GM19023 (cell line): ENCODE data around the gene GATA6.

ENCODE experiments used
- ATAC-seq: cut with Tn5 transposase; IDR thresholded peaks from one replicate; pipeline ENCODE4 v1.9.1; 2021; ENCODE audit warnings: mild to moderate bottlenecking, moderate library complexity; ENCODE audit not compliant: unreplicated experiment

GATA6 gene

DNA sequence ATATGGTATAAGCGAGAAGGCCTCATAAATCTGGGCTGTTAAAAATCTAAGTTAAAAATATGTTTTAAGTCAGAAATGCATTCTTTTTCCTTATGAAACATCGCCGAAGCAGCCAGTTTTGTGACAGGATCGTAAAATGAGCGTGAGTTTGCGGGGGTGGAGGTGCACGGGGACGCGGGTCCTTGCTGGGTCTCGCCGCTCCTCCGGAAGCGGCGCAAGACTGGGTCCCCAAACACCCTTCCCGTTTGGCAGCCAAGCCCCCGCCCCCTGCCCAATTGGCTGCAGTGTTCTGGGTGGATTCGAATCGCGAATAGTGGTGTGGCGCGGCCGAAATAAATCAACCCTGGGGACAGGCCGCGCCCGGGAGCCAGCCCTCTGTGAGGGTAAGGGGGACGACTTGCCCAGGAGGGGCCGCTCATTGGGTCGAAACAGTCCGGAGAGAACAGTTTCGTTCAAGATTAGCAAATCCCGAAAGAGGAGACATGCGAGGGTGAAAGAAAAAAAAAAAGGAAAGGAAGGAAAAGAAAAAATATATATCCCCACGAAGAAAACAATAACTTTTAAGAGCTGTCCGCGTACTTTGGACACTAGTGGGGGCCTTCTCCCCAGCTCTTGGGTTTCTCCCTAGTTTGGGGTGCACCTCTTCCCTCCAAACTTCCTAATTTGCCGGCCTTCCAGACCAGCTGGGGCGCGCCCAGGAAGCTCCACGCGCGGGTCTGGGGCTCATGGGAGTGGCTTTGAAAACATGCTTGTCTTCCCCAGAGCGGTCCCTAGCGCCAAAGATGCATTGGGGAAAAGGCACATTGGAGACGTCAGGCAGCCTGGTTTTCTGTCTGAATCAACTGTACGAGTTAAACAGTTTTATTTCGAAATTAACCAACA is 3.1 kb upstream of the GATA6 start:
- no peak for ATAC-seq

DNA sequence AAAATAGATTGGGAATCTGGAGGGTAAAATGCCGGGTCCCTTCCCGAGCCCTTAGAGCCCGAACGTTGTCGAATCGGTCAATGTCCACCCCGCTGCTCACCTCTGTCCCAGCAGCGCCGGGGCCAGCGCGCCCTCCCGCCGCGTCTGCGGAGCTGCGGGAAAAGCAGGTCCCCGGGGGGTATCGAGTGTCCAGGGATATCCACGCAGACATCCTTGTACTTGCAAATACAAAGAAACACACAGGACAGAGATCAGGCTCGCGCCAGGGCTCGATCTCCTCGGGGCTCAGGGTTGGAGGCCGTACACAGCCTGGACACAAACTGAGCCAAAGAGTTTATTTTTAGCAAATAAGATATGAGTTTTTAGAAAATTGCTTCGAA is 2.3 kb upstream of the GATA6 start:
- ATAC-seq: no peak

DNA sequence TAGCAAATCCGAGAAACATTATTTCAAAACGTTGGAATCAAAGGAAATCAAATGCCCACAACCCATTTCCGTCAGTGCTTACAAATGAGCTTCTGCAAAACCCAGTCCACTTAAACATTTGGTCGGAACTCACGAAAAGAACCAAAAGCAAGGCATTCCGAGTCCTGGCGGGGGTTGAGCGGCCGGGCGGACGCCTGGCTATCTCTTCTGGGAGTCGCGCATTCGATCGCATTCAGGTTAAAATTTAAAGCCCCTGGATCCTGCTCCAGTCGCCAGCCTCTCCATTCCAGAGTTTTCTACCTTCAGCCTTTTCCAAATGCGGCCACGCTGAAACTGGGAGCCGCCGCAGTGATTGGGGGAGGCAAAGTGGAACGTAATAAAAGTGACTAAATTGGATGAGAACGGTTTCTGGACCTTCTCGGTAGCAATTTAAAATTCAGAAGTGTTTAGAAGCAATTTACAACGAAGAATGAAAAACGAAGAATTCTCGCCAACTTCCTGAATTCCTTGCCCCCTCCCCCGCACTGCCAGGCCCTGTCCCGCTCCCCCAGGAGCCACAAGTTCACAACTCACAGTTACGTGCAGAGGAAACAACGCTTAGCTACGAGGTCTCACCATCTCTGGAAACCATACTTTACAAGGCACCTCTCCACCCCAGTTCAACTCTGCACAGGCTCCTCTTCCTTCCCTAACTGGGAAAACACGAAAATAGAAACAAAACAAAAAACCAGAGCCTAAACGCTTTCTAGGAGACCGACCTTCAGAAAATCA is 1.7 kb upstream of the GATA6 start:
- ATAC-seq: no peak

DNA sequence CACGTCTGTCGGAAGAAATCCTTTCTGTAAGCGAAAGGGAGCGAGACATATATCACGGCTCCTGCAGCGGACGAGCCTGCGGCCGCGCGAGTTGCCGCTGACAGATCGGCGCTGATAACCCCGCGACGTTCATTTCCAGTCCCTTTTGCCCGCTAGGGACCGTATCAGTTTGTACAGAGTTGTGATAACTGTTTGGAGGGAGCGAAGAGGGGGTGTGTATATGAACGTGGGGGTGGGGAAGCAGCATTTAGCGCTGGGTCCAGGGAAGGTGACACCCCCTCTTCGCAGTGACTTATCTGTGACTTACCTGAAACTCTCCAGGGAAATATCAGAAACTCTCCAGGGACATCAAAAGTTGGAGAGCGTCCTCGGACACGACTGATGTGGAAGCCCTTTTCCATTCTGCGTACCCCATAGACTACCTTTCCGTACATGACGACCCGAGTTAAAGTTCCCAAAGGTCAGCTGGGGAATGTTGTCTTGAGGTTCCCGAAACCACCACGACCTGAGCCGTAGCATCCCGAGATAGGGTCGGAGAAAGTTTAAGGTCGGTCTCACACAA is 948 bp upstream of the GATA6 start:
- no peak for ATAC-seq

DNA sequence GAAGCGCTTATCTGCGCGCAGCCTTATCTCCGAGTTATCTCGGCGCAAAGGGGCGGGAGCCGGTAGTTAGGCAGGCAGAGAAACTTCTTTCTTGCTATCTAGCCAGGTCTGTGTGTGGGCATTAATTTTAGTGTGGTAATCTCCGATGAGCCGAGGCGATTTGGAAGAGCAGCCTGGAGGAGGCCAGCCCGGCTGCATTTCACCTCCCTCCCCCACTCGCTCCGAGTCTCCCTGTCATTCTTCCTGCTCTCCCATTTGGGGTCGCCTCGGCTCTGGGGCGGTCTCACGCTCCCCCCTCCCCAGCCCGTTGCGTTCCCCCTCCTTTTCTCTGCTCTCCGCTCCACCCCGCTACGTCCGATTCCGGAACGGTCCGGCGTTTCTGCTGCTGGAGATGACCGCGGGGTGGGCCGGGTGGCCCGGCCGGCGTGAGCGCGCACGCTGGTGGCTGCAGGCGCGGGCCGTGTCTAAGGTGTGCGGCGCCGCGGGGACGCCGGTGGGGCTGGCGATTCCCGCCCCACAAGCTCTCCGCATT is 566 bp downstream of the GATA6 start:
- ATAC-seq: no peak

DNA sequence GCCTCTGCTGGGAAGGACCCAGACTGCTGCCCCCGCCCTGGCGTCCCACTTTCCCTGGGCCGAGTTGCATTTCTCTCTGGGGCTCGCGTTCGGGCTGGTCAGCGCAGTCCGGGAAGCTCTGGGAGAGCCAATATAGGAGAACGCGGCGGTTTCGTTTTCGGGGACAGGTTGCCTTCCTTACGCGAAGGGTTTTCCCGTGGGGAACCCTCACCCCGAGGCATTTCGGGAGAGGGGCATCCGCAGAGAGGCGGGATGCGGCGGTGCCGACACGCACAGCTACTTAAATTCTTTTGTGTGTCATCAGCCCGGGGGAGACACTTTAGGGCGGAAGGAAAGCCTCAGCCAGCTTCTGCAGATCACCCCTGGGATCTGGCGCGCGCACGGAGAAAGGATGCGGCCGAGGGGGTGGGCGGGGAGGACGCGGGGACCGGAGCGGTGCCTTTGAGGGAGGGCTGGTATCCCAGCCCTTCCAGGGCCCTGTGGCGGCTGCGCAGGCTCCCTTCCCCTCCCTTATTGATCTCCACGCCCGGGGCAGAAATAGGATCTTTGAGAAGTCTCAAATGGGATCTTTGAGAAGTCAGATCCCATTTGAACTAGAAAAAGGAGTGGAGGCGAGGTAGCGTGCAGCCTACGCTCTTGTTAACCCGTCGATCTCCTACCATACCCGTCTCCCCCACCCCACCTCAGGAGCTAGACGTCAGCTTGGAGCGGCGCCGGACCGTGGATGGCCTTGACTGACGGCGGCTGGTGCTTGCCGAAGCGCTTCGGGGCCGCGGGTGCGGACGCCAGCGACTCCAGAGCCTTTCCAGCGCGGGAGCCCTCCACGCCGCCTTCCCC is 1.2 kb downstream of the GATA6 start:
- ATAC-seq: no peak

DNA sequence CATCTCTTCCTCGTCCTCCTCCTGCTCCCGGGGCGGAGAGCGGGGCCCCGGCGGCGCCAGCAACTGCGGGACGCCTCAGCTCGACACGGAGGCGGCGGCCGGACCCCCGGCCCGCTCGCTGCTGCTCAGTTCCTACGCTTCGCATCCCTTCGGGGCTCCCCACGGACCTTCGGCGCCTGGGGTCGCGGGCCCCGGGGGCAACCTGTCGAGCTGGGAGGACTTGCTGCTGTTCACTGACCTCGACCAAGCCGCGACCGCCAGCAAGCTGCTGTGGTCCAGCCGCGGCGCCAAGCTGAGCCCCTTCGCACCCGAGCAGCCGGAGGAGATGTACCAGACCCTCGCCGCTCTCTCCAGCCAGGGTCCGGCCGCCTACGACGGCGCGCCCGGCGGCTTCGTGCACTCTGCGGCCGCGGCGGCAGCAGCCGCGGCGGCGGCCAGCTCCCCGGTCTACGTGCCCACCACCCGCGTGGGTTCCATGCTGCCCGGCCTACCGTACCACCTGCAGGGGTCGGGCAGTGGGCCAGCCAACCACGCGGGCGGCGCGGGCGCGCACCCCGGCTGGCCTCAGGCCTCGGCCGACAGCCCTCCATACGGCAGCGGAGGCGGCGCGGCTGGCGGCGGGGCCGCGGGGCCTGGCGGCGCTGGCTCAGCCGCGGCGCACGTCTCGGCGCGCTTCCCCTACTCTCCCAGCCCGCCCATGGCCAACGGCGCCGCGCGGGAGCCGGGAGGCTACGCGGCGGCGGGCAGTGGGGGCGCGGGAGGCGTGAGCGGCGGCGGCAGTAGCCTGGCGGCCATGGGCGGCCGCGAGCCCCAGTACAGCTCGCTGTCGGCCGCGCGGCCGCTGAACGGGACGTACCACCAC is 2.1 kb downstream of the GATA6 start:
- ATAC-seq: no peak

DNA sequence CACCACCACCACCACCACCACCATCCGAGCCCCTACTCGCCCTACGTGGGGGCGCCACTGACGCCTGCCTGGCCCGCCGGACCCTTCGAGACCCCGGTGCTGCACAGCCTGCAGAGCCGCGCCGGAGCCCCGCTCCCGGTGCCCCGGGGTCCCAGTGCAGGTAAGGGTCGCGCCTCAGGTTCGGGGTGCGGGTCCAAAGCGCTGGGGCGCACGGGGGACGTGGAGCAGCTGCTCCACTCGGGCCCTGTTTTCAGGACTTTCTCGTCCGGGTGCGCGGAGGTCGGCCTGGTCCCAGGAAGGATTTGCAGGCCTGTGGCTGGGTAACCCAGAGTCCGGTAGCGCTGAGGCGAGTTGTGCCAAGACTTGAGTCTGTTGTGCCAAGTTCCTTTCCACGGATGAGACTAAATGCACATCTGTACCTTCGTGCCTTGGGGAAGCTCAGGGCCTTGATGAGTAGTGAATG is 2.8 kb downstream of the GATA6 start:
- ATAC-seq: no peak

DNA sequence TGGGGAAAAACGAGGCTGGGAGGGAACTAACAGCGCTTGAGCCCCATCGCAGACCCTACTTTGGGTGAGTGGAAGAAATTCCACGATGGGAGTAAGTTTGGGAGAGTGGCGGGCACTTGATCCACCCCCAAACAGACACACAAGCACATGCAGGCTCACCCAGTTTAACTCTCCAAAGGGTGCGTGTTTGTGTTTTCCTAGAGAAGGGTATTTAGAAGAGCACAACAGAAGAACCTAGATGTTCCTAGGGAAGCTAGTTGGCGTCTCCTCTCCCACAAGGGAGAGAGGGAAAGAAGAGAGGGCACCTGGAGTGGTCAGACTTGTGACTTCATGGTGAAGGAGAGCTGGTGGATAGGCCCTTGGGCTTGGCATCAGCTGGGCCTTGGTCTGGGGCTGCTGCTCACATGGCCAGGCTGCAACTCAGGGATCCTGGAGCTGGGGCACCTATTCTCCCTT is 3.2 kb downstream of the GATA6 start:
- ATAC-seq: no peak

DNA sequence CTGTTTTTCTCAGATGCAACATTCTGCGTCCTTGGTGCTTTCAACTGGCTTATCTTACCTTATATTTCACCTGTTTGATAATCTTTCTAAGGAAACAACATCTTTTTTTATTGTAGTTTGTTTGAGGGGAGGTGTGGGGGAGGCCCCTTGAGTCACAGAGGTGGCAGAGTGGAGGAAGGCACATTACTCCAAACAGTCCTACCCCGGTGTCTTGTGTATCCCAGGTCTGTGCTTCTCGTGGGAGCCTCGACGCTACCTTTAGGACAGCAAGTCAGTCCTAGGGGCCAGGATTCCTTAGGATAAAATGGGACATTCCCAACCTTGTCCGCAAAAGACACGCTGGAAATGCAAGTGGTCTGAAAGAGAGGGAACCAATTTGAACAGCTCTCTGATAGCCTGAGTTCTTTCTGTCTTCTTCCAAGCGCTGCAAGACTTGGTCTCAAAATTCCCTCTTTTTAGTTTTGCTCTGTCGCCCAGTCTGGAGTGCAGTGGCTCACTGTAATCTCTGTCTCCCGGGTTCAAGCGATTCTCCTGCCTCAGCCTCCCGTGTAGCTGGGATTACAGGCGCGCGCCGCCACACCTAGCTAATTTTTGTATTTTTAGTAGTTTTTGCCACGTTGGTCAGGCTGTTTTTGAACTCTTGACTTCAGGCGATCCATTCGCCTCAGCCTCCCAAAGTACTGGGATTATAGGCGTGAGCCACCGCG is 4.0 kb downstream of the GATA6 start:
- ATAC-seq: no peak

DNA sequence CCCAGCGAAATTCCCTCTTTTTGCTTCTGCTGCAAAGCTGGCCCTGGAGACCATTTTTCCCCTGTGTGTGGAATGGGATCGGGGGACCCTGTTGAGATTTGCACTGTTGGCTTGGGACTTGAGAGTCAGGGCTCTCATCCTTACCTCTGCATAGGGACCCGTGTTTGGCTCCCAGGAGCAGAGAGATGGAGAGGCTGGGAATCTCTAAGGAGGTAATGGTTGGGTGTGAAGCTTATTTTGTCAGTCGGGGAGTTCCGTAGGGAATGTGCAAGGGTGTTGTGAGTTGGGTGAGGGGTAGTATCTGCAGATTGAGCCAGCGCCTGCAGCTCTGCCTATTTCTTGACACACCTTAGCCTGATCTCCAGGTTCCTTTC is 4.5 kb downstream of the GATA6 start:
- ATAC-seq: no peak

DNA sequence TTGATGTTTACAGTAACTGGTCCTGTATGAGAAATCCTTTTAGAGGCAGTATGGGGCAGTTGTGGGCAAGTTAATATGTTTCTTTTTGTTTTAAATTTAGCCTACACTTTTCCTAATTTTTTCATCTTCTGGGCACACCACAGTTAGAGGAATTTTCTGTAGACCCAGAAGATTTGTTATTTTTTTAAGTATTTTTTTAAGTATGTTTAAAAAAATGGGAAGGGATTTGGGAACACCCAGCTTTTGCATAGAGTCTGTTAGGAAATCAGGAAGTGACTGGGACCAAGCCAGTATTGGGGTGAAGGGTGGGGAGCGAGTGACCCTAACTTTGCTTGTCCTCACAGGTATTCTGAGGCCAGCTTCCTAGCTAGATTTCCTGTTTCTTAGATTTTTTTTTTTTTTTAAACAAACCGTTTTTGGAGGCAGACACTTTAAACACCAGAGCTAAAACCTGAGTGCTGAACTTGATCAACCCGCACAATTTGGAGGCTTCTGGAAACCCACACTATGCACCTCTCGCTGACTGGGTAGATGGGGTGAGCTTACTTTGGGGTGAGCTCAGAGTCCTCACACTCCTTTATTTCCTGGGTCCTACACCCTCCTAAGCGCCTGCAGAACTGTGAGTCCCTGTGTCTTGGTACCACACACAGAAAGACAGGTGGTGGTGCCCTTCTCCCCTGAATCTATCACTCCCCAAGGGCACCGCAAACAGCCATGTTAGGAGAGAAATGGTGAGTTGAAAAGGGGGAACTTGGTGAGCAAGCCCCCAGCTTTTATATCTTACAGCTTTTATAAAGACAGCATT is 5.2 kb downstream of the GATA6 start:
- ATAC-seq: no peak

DNA sequence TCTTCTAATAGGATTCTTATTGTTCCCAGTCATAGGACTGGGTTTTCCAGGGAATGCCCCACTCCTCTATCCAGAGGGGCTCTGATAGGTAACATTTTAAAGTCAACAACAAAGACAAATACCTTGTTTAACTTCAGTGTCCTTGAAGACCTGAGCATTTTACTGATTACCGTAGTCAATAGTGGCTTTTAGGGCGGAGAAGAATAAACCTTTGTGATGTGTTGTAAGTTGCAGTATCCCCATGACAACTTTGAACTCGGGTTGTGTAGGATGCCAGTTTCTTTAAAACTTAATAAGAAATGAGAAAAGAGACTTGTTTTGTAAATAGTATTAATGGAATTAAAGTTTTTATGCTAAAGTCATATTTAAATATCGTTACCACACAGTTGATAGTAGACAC is 6.0 kb downstream of the GATA6 start:
- no peak for ATAC-seq

DNA sequence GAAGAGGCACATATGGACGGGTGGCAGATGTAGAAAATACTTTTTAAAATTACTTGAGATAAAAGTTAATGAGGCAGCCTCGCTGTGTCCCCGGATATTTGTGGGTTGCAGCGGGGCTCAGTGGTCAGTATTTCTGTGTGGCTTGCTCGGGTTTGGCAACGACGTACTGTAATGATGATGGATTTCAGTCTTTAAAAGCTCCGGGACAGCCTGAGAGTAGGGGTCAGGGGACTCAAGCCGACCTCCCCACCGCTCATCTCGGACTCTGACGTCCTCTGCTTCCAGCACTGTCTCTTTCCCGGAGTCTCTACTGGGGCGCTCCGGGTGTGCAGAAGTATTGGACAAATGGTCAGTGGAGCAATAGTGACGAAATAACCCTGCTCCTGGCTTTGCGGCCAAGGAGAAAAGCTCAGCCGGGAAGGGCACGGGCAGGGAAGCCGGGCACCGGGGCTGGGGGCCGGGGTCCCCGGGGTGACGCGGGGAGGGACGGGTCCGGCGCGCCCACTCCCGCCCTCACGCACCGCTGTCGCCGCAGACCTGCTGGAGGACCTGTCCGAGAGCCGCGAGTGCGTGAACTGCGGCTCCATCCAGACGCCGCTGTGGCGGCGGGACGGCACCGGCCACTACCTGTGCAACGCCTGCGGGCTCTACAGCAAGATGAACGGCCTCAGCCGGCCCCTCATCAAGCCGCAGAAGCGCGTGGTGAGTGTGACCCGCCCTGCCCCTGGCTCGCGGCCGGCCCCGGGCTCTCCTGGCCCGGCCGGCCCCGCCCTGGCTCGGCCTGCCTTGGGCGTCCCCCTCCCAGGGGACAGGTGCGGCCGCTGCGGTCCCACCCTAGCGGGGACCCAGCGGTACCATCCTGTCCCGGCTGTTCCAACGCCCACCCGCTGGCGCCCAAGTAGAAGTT is 7.3 kb downstream of the GATA6 start:
- no peak for ATAC-seq

DNA sequence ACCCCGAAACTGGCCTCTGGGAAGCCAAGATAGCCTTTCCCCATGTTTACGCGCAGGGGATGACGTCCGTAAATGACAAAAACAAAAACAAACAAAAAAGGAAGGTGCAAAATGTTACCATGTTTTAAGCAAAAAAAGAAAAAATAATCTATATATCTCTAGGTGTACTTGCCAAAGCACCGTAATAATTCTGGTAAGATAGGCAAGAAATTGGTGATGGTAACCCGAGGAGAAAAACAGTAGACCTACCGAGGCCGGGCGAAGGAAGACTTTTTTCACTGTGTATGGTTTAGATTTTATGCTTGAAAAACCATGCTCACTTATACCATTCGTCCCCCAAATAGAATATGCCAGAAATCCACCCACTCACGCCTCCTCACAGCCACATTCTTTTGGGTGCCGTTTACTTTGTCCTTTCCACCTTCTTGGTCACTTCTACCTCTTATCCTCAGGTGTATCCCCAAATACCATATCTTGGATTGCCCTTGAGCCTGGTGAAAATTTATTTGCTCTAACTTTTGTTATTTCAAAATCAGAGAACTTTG is 8.0 kb downstream of the GATA6 start:
- ATAC-seq: no peak

DNA sequence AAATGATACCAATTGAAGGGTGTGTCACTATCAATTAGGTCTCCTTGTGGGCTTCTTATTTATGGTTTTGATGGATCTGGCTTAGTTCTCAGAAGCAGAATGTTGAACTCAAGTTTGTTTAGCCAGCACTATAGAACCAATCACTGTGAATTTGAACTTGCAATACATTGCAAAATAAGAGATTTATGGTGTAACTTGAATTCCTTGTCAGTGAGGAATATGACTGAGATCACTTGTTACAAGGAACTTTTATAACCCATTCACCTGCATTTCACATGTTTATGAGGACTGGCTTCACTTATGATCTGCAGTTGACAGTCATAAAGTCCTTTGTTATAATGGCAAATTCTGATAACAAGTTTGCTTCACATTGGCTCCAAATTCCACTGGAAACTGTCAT is 9.8 kb downstream of the GATA6 start:
- no peak for ATAC-seq

DNA sequence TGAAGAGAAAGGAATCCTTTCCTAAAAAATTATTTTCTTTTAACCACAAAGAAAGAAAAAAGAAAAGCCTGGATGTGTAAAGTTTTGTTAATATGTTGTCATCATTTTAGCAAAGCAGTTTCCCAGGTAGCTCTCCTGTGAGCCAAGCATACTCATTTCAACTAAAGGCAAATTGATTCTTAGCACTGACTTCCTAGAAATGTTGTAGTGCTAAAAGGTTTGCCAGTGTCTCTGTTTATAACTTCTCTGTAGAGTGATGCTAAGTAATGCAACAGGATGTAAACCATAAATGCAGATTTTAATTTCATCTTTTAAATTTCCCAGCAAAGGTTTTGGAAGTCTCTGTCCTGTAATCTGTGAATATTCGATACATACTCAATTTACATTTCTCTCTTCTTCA is 10.2 kb downstream of the GATA6 start:
- ATAC-seq: no peak
